Measurements from ENCODE around the gene CDH20. TPM values are rescaled to one million over a fixed set of nuclear protein-coding genes. Genes with fewer than 3 reads are reported as not detected.

CDH20 gene
- total RNA-seq, 1 experiment from 2014 or later: not detected

DNA sequence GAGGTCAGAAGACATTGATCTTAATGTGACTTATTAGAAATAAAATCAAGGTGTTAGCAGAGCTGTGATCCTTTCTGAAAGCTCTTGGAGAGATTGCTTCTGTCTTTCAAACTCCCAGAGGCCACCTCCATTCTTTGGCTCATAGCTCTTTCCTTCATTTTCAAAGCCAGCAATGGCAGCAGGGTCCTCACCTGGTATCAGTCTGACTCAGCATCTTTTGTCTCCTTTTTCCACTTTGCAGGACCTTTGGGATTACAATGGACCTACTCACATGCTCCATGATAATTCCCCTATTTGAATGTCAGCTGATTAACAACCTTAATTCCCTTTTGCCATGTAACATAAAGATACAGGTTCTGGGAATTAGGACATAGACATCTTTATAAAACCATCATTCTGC, 6.8 kb upstream of the CDH20 start:
- ChIA-PET POLR2A (no interaction called here), CTCF (no interaction called here), RAD21 (ENCODE audit: low non-redundant PET in 1 of 2, low total read pairs in 2 of 2, uncharacterized antibody in 2 of 2, unreplicated experiment in 2 of 2) (no interaction called here)
- H3K9ac ChIP-seq (ENCODE audit: low read length): no peak overlapping the region
- BruUV-seq (replicated peaks): no TSS peak
- H2AFZ ChIP-seq (ENCODE audit: low read depth, low read length, poor library complexity, severe bottlenecking): no peak overlapping the region
- TF ChIP-seq ZNF274 (IDR thresholded peaks at IDR 0.05; ENCODE audit: low read depth, low read length) (no peak), ZFX (IDR thresholded peaks at IDR 0.05) (no peak)
- H3K4me1 ChIP-seq (ENCODE audit: control insufficient read depth in 1 of 2, insufficient read depth in 2 of 2, low read length in 2 of 2): no peaks in the 10 kb centered on the region
- H3K27me3 ChIP-seq (ENCODE audit: insufficient read depth, low read length): no peaks in the 10 kb centered on the region; the same call in 1 of the 2 replicates
- no peaks in the 10 kb centered on the region for H3K9me3 ChIP-seq (ENCODE audit: control insufficient read depth in 1 of 2, insufficient read depth in 1 of 2, low read depth in 1 of 2, low read length in 2 of 2)
- no peaks in the 10 kb centered on the region for H3K9me2 ChIP-seq (ENCODE audit: insufficient read depth)
- ATAC-seq: no peak
- DNase-seq (ENCODE audit: low read depth, low spot score): no peak
- H3K4me2 ChIP-seq (ENCODE audit: low read length): no peak overlapping the region
- H3K27ac ChIP-seq (ENCODE audit: low read depth, low read length): no peak overlapping the region
- no peaks in the 10 kb centered on the region for H3K36me3 ChIP-seq (ENCODE audit: control insufficient read depth in 1 of 2, insufficient read depth in 2 of 2, low read length in 2 of 2)
- intact Hi-C loops (cut with micrococcal nuclease): loop anchor here (10.0 kb wide), 1 partner anchor 1342 kb away; no protein-coding TSS in a partner anchor
- no peaks in the 10 kb centered on the region for H4K20me1 ChIP-seq (ENCODE audit: insufficient read depth)
- H3K79me2 ChIP-seq (ENCODE audit: insufficient read depth, low read length): no peaks in the 10 kb centered on the region
- H3K4me3 ChIP-seq (replicated peaks in 1 of 2; ENCODE audit: low read depth in 1 of 2, low read length in 2 of 2): no peak overlapping the region

- no peaks in the 10 kb centered on the region for H3K4me1 ChIP-seq (ENCODE audit: control insufficient read depth in 1 of 2, insufficient read depth in 2 of 2, low read length in 2 of 2)
- H3K4me2 ChIP-seq (ENCODE audit: low read length): no peak overlapping the region
- no peak for DNase-seq (ENCODE audit: low read depth, low spot score)
- H3K27ac ChIP-seq (ENCODE audit: low read depth, low read length): no peak overlapping the region
- no peaks in the 10 kb centered on the region; the same call in 1 of the 2 replicates for H3K27me3 ChIP-seq (ENCODE audit: insufficient read depth, low read length)
- H3K9me3 ChIP-seq (ENCODE audit: control insufficient read depth in 1 of 2, insufficient read depth in 1 of 2, low read depth in 1 of 2, low read length in 2 of 2): no peaks in the 10 kb centered on the region
- POLR2A ChIA-PET: no interaction called here
- RAD21 ChIA-PET (ENCODE audit: low non-redundant PET in 1 of 2, low total read pairs in 2 of 2, uncharacterized antibody in 2 of 2, unreplicated experiment in 2 of 2): no interaction called here
- H3K4me3 ChIP-seq (replicated peaks in 1 of 2; ENCODE audit: low read depth in 1 of 2, low read length in 2 of 2): no peak overlapping the region
- TF ChIP-seq REST (IDR thresholded peaks at IDR 0.05; ENCODE audit: low read depth): no peak
- TF ChIP-seq EGR1 (IDR thresholded peaks at IDR 0.05; ENCODE audit: low read depth): no peak
- TF ChIP-seq ATF3 (IDR thresholded peaks at IDR 0.05): no peak
- TF ChIP-seq ZNF274 (IDR thresholded peaks at IDR 0.05; ENCODE audit: low read depth, low read length): no peak
- TF ChIP-seq, protein P1, sequence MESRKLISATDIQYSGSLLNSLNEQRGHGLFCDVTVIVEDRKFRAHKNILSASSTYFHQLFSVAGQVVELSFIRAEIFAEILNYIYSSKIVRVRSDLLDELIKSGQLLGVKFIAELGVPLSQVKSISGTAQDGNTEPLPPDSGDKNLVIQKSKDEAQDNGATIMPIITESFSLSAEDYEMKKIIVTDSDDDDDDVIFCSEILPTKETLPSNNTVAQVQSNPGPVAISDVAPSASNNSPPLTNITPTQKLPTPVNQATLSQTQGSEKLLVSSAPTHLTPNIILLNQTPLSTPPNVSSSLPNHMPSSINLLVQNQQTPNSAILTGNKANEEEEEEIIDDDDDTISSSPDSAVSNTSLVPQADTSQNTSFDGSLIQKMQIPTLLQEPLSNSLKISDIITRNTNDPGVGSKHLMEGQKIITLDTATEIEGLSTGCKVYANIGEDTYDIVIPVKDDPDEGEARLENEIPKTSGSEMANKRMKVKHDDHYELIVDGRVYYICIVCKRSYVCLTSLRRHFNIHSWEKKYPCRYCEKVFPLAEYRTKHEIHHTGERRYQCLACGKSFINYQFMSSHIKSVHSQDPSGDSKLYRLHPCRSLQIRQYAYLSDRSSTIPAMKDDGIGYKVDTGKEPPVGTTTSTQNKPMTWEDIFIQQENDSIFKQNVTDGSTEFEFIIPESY (IDR thresholded peaks at IDR 0.05; ENCODE audit: extremely low read depth, insufficient replicate concordance, low read length): no peak
- TF ChIP-seq POLR2AphosphoS5 (IDR thresholded peaks at IDR 0.05; ENCODE audit: low read depth, low read length): no peak
- TF ChIP-seq SP1 (IDR thresholded peaks at IDR 0.05; ENCODE audit: low read depth): no peak
- no peak for TF ChIP-seq SIN3A (IDR thresholded peaks at IDR 0.05; ENCODE audit: low read depth)
- TF ChIP-seq EZH2phosphoT487 (IDR thresholded peaks at IDR 0.05; ENCODE audit: borderline replicate concordance): no peak
- TF ChIP-seq CEBPB (IDR thresholded peaks at IDR 0.05; ENCODE audit: low read depth): no peak
- no peak for TF ChIP-seq RAD21 (IDR thresholded peaks at IDR 0.05; ENCODE audit: low read depth)
- H3K36me3 ChIP-seq (ENCODE audit: control insufficient read depth in 1 of 2, insufficient read depth in 2 of 2, low read length in 2 of 2): no peaks in the 10 kb centered on the region
- H3K9ac ChIP-seq (ENCODE audit: low read length): no peak overlapping the region
- intact Hi-C loops (cut with micrococcal nuclease): loop anchor here (10.0 kb wide), 1 partner anchor 1345 kb away; no protein-coding TSS in a partner anchor
- H3K9me2 ChIP-seq (ENCODE audit: insufficient read depth): no peaks in the 10 kb centered on the region
- no peak overlapping the region for H2AFZ ChIP-seq (ENCODE audit: low read depth, low read length, poor library complexity, severe bottlenecking)
- H3K79me2 ChIP-seq (ENCODE audit: insufficient read depth, low read length): no peaks in the 10 kb centered on the region
- CTCF ChIA-PET: no interaction called here
- no peak for ATAC-seq
- H4K20me1 ChIP-seq (ENCODE audit: insufficient read depth): no peaks in the 10 kb centered on the region
- BruUV-seq (replicated peaks): no TSS peak
These were observed 3.8 kb upstream of the CDH20 start for GRCh38 chr18:61329398-61329797.
